H9 (cell line): ENCODE data around the gene ITPKA. TPM values are rescaled to one million over a fixed set of nuclear protein-coding genes. Genes with fewer than 3 reads are reported as not detected.

Experiments used
- DNase-seq: peaks from one replicate; pipeline ENCODE4 v3.0.0-alpha.2; 2017
- H2AFZ ChIP-seq: one replicate; pipeline ENCODE4 v1.6.1; 2013; ENCODE audit warnings: mild to moderate bottlenecking, low read length, control low read depth, moderate library complexity
- H2AK5ac ChIP-seq: 2 replicates; pipeline ENCODE4 v1.6.1; 2013; ENCODE audit warnings: low read length, control low read depth, mixed read lengths; ENCODE audit not compliant: insufficient read length
- H2BK120ac ChIP-seq: one replicate; pipeline ENCODE4 v1.6.1; 2013; ENCODE audit warnings: low read depth, mild to moderate bottlenecking, low read length, control low read depth, inconsistent platforms; ENCODE audit not compliant: poor library complexity, severe bottlenecking
- H2BK12ac ChIP-seq: 2 replicates; pipeline ENCODE4 v1.6.1; 2013; ENCODE audit warnings: low read length, control low read depth, mixed read lengths, low read depth; ENCODE audit not compliant: insufficient read length
- H2BK15ac ChIP-seq: 2 replicates; pipeline ENCODE4 v1.6.1; 2013; ENCODE audit warnings: low read depth, low read length, control low read depth
- H2BK20ac ChIP-seq: one replicate; pipeline ENCODE4 v1.6.1; 2013; ENCODE audit warnings: low read depth, mild to moderate bottlenecking, low read length, control low read depth, inconsistent platforms; ENCODE audit not compliant: poor library complexity, severe bottlenecking
- H2BK5ac ChIP-seq: 2 replicates; pipeline ENCODE4 v1.6.1; 2013; ENCODE audit warnings: low read length, control low read depth, mixed read lengths; ENCODE audit not compliant: insufficient read length
- H3K14ac ChIP-seq: 2 replicates; pipeline ENCODE4 v1.6.1; 2013; ENCODE audit warnings: low read length, control low read depth; ENCODE audit not compliant: insufficient read depth
- H3K18ac ChIP-seq: 2 replicates; pipeline ENCODE4 v1.6.1; 2013; ENCODE audit warnings: low read depth, mild to moderate bottlenecking, mixed read lengths, low read length, control low read depth; ENCODE audit not compliant: insufficient read length
- H3K23ac ChIP-seq: 2 replicates; pipeline ENCODE4 v1.6.1; 2013; ENCODE audit warnings: low read length, control low read depth, mixed read lengths, low read depth; ENCODE audit not compliant: insufficient read length
- H3K23me2 ChIP-seq: 2 replicates; pipeline ENCODE4 v1.6.1; 2013; ENCODE audit warnings: low read depth, mild to moderate bottlenecking, mixed read lengths, low read length, control low read depth; ENCODE audit not compliant: insufficient read length, poor library complexity, severe bottlenecking
- H3K27ac ChIP-seq: 2 replicates; pipeline ENCODE4 v1.5.1; 2013; ENCODE audit warnings: low read length, control low read depth, mixed read lengths, low read depth; ENCODE audit not compliant: insufficient read length
- H3K27me3 ChIP-seq: 2 replicates; pipeline ENCODE4 v1.6.1; 2013; ENCODE audit warnings: low read length, control low read depth, inconsistent platforms; ENCODE audit not compliant: insufficient read depth
- H3K4ac ChIP-seq: 2 replicates; pipeline ENCODE4 v1.6.1; 2013; ENCODE audit warnings: low read depth, mild to moderate bottlenecking, control low read depth, inconsistent platforms, low read length, moderate library complexity
- H3K4me1 ChIP-seq: 2 replicates; pipeline ENCODE4 v1.6.1; 2013; ENCODE audit warnings: low read length, control low read depth, inconsistent platforms; ENCODE audit not compliant: insufficient read depth
- H3K4me2 ChIP-seq: 2 replicates; pipeline ENCODE4 v1.6.1; 2013; ENCODE audit warnings: low read length, control low read depth, mixed read lengths; ENCODE audit not compliant: insufficient read length, insufficient read depth
- H3K56ac ChIP-seq: 2 replicates; pipeline ENCODE4 v1.6.1; 2013; ENCODE audit warnings: low read depth, mild to moderate bottlenecking, mixed read lengths, low read length, control low read depth; ENCODE audit not compliant: insufficient read length
- H3K79me1 ChIP-seq: 2 replicates; pipeline ENCODE4 v1.6.1; 2013; ENCODE audit warnings: low read depth, mild to moderate bottlenecking, moderate library complexity, low read length, control low read depth, inconsistent platforms; ENCODE audit not compliant: insufficient read depth, poor library complexity, severe bottlenecking
- H3K79me2 ChIP-seq: 2 replicates; pipeline ENCODE4 v1.6.1; 2013; ENCODE audit warnings: low read length, control low read depth, inconsistent platforms; ENCODE audit not compliant: insufficient read depth
- H3K9ac ChIP-seq: 2 replicates; pipeline ENCODE4 v1.6.1; 2013; ENCODE audit warnings: low read length, control low read depth, mixed read lengths; ENCODE audit not compliant: insufficient read length; ENCODE audit errors: extremely low read depth
- H3K9me3 ChIP-seq: one replicate; pipeline ENCODE4 v1.6.1; 2013; ENCODE audit warnings: low read depth, low read length, inconsistent platforms; ENCODE audit not compliant: control insufficient read depth
- H3T11ph ChIP-seq: one replicate; pipeline ENCODE4 v1.6.1; 2013; ENCODE audit warnings: mild to moderate bottlenecking, low read length, control low read depth, inconsistent platforms
- H4K20me1 ChIP-seq: one replicate; pipeline ENCODE4 v1.6.1; 2013; ENCODE audit not compliant: control insufficient read depth, insufficient read length, insufficient read depth
- H4K5ac ChIP-seq: 2 replicates; pipeline ENCODE4 v1.6.1; 2013; ENCODE audit warnings: low read depth, mild to moderate bottlenecking, mixed read lengths, low read length, control low read depth; ENCODE audit not compliant: insufficient read length
- H4K8ac ChIP-seq: replicated peaks from 2 replicates; pipeline ENCODE4 v1.6.1; 2013; ENCODE audit warnings: low read length, control low read depth, mixed read lengths, low read depth; ENCODE audit not compliant: insufficient read length
- H4K91ac ChIP-seq: 2 replicates; pipeline ENCODE4 v1.6.1; 2013; ENCODE audit warnings: low read depth, mild to moderate bottlenecking, moderate library complexity, mixed read lengths, low read length, control low read depth; ENCODE audit not compliant: insufficient read length
- H3K27ac Mint-ChIP-seq, 3 experiments: 2 replicates in 2 of 3; 3 replicates in 1 of 3; pipeline ENCODE4 v1.8.0; 2020 to 2021; ENCODE audit warnings: mixed read lengths in 3 of 3, mild to moderate bottlenecking in 1 of 3, moderate library complexity in 1 of 3
- H3K27me3 Mint-ChIP-seq: 2 replicates; pipeline ENCODE4 v1.8.0; 2021; ENCODE audit warnings: low read depth, mild to moderate bottlenecking, moderate library complexity, mixed read lengths
- H3K36me3 Mint-ChIP-seq, 3 experiments: 2 replicates in 2 of 3; 3 replicates in 1 of 3; pipeline ENCODE4 v1.8.0; 2020 to 2021; ENCODE audit warnings: low read depth in 3 of 3, mixed read lengths in 3 of 3; ENCODE audit not compliant: insufficient read depth in 1 of 3
- H3K4me1 Mint-ChIP-seq, 2 experiments: 2 replicates each; pipeline ENCODE4 v1.8.0; 2020; ENCODE audit warnings: mixed read lengths in 2 of 2
- H3K4me3 Mint-ChIP-seq, 2 experiments: 2 replicates in 1 of 2; 3 replicates in 1 of 2; pipeline ENCODE4 v1.8.0; 2020 to 2021; ENCODE audit warnings: mild to moderate bottlenecking in 2 of 2, mixed read lengths in 2 of 2, moderate library complexity in 1 of 2
- H3K9me3 Mint-ChIP-seq, 2 experiments: 2 replicates in 1 of 2; 3 replicates in 1 of 2; pipeline ENCODE4 v1.8.0; 2020; ENCODE audit warnings: mild to moderate bottlenecking in 2 of 2, mixed read lengths in 2 of 2, moderate library complexity in 1 of 2
- CTCF ChIP-seq: fragments of 200-600 bp; sonication (generic); conservative IDR thresholded peaks from 3 replicates; pipeline ENCODE4 v1.8.0; 2021; ENCODE audit warnings: antibody characterized with exemption, mild to moderate bottlenecking
- WGBS: extraction: QIAGEN DNeasy Blood & Tissue Kit; methylation state at CpG from one replicate; pipeline ENCODE4 v1.1.7; 2013; ENCODE audit warnings: missing lambda C conversion rate, low lambda C conversion rate, mixed read lengths; ENCODE audit not compliant: insufficient read length; ENCODE audit errors: extremely low coverage; 5-methylcytosine and 5-hydroxymethylcytosine counted together
- total RNA-seq: library from RNA; stranded (reverse); gene quantifications from 2 replicates; pipeline ENCODE4 v1.2.1, GENCODE V29; 2021

ITPKA gene
- total RNA-seq, 1 experiment from 2014 or later = 0.77 TPM

GRCh38 chr15:41521614-41522013, 27.9 kb downstream of the ITPKA start:
- DNase-seq = no peak
- Histone ChIP-seq H2AK5ac (no peak overlapping the region), H2AFZ (no peak overlapping the region), H3K27me3 (no peaks in the 10 kb centered on the region), H3K4me2 (no peak overlapping the region), H3K4ac (no peak overlapping the region), H2BK5ac (no peak overlapping the region), H3K9ac (no peak overlapping the region), H4K20me1 (no peaks in the 10 kb centered on the region), H2BK120ac (no peak overlapping the region), H2BK12ac (no peak overlapping the region), H4K8ac (no peak overlapping the region), H3T11ph (no peak overlapping the region), H4K5ac (no peak overlapping the region), H3K27ac (no peak overlapping the region), H4K91ac (no peak overlapping the region), H3K14ac (no peak overlapping the region), H3K79me1 (no peaks in the 10 kb centered on the region), H2BK20ac (no peak overlapping the region), H3K18ac (no peak overlapping the region), H3K9me3 (no peaks in the 10 kb centered on the region), H3K79me2 (no peaks in the 10 kb centered on the region), H2BK15ac (no peak overlapping the region), H3K56ac (no peak overlapping the region), H3K4me1 (no peaks in the 10 kb centered on the region), H3K23ac (no peak overlapping the region), H3K23me2 (no peaks in the 10 kb centered on the region)
- WGBS = no CpG with 5 or more reads among the region's 9 CpGs
- TF ChIP-seq CTCF = no peak
- H3K9me3 Mint-ChIP-seq = no peaks in the 10 kb centered on the region; a peak in 1 of 5 replicates
- no peaks in the 10 kb centered on the region for H3K27me3 Mint-ChIP-seq
- H3K4me3 Mint-ChIP-seq = no peak overlapping the region
- peaks cover 24 to 59% (median 57%) of the 10 kb centered on the region in 3 experiments; a peak in 6 of 7 replicates for H3K36me3 Mint-ChIP-seq
- peak overlapping the region in 1 of 3 experiments; percentile 3; a peak in 1 of 7 replicates for H3K27ac Mint-ChIP-seq
- H3K4me1 Mint-ChIP-seq = no peaks in the 10 kb centered on the region
